HAP-1 (cell line): ENCODE measurements around the gene BMP2K.
"Not testable (repeated sequence)": the region's sequence is repeated elsewhere in the genome, so short reads cannot be mapped to it uniquely, and the experiment has no call there.

Experiments used
- DNase-seq, 2 experiments: peaks; one replicate each; pipeline ENCODE4 v3.0.0-alpha.2; 2016 to 2020; ENCODE audit warnings: low spot score in 2 of 2
- H3K27me3 ChIP-seq: fragments of 250-450 bp; sonication (Bioruptor Pico); 2 replicates; pipeline ENCODE4 v1.5.1; 2020; ENCODE audit warnings: low read depth, mild to moderate bottlenecking, moderate library complexity
- H3K36me3 ChIP-seq: fragments of 250-450 bp; sonication (Bioruptor Pico); replicated peaks from 2 replicates; pipeline ENCODE4 v1.5.1; 2020; ENCODE audit warnings: mild to moderate bottlenecking
- H3K4me1 ChIP-seq: fragments of 250-450 bp; sonication (Bioruptor Pico); 2 replicates; pipeline ENCODE4 v1.5.1; 2020; ENCODE audit warnings: mild to moderate bottlenecking
- H3K4me3 ChIP-seq: fragments of 250-450 bp; sonication (Bioruptor Pico); 2 replicates; pipeline ENCODE4 v1.5.1; 2020; ENCODE audit warnings: mild to moderate bottlenecking, moderate library complexity
- H3K9me3 ChIP-seq: fragments of 250-450 bp; sonication (Bioruptor Pico); 2 replicates; pipeline ENCODE4 v1.5.1; 2020; ENCODE audit warnings: mild to moderate bottlenecking, moderate library complexity
- in situ Hi-C: fragments of 300-500 bp; cut with MboI; formaldehyde crosslinking; loops from 3 replicates; pipeline ENCODE4 v1.14.3; 2020; ENCODE audit warnings: low sequenced_read_pairs, inconsistent platforms, mixed read lengths

The BMP2K gene

GRCh38 chr4:78824001-78824400 lies 47.9 kb downstream of the BMP2K start:
- no peaks in the 10 kb centered on the region for H3K9me3 ChIP-seq
- H3K36me3 ChIP-seq, result no peaks in the 10 kb centered on the region; the same call in 1 of the 2 replicates
- peaks cover 3% of the 10 kb centered on the region; the same call in 1 of the 2 replicates for H3K4me1 ChIP-seq
- no peak for DNase-seq
- no peak overlapping the region for H3K4me3 ChIP-seq
- no peaks in the 10 kb centered on the region for H3K27me3 ChIP-seq
- in situ Hi-C loops, result no loop called here

- peaks cover 3% of the 10 kb centered on the region; the same call in 1 of the 2 replicates for H3K4me1 ChIP-seq
- H3K4me3 ChIP-seq, result no peak overlapping the region
- no peaks in the 10 kb centered on the region for H3K9me3 ChIP-seq
- H3K27me3 ChIP-seq, result no peaks in the 10 kb centered on the region
- in situ Hi-C loops, result no loop called here
- DNase-seq, result no peak
- H3K36me3 ChIP-seq, result no peaks in the 10 kb centered on the region; the same call in 1 of the 2 replicates
These were observed 51.0 kb downstream of the BMP2K start for GRCh38 chr4:78827191-78827590.

- in situ Hi-C loops, result no loop called here
- Histone ChIP-seq H3K4me3 (no peak overlapping the region), H3K36me3 (no peaks in the 10 kb centered on the region; the same call in 1 of the 2 replicates), H3K9me3 (no peaks in the 10 kb centered on the region), H3K27me3 (no peaks in the 10 kb centered on the region), H3K4me1 (no peaks in the 10 kb centered on the region)
- DNase-seq, result no peak
These were observed 53.1 kb downstream of the BMP2K start for GRCh38 chr4:78829296-78829695.

- H3K4me3 ChIP-seq, DNase-seq, H3K27me3 ChIP-seq, H3K4me1 ChIP-seq, H3K36me3 ChIP-seq, in situ Hi-C loops, H3K9me3 ChIP-seq: not testable (repeated sequence)
These were observed 63.5 kb downstream of the BMP2K start for GRCh38 chr4:78839676-78840075.

- in situ Hi-C loops, H3K27me3 ChIP-seq, H3K9me3 ChIP-seq, DNase-seq, H3K4me3 ChIP-seq, H3K4me1 ChIP-seq, H3K36me3 ChIP-seq: not testable (repeated sequence)
These were observed 64.1 kb downstream of the BMP2K start for GRCh38 chr4:78840286-78840685.

- no peaks in the 10 kb centered on the region for H3K27me3 ChIP-seq
- no peaks in the 10 kb centered on the region for H3K36me3 ChIP-seq
- in situ Hi-C loops, result no loop called here
- no peak for DNase-seq
- no peaks in the 10 kb centered on the region for H3K9me3 ChIP-seq
- H3K4me1 ChIP-seq, result no peaks in the 10 kb centered on the region
- no peak overlapping the region for H3K4me3 ChIP-seq
These were observed 69.3 kb downstream of the BMP2K start for GRCh38 chr4:78845472-78845871.

GRCh38 chr4:78846258-78846657 lies 70.1 kb downstream of the BMP2K start:
- Histone ChIP-seq H3K4me3 (no peak overlapping the region), H3K27me3 (no peaks in the 10 kb centered on the region), H3K9me3 (no peaks in the 10 kb centered on the region), H3K4me1 (no peaks in the 10 kb centered on the region), H3K36me3 (no peaks in the 10 kb centered on the region)
- DNase-seq, result no peak
- in situ Hi-C loops, result no loop called here

GRCh38 chr4:78862314-78862737 lies 86.2 kb downstream of the BMP2K start:
- Histone ChIP-seq H3K36me3 (no peaks in the 10 kb centered on the region; the same call in 1 of the 2 replicates), H3K4me1 (no peaks in the 10 kb centered on the region), H3K9me3 (no peaks in the 10 kb centered on the region), H3K27me3 (no peaks in the 10 kb centered on the region; the same call in 1 of the 2 replicates), H3K4me3 (no peak overlapping the region)
- in situ Hi-C loops, result loop anchor here (25.0 kb wide), 1 partner anchor 900 kb away; no protein-coding TSS in a partner anchor
- no peak for DNase-seq

GRCh38 chr4:78863254-78863869 lies 87.2 kb downstream of the BMP2K start:
- Histone ChIP-seq H3K27me3 (no peaks in the 10 kb centered on the region; the same call in 1 of the 2 replicates), H3K4me1 (no peaks in the 10 kb centered on the region), H3K36me3 (no peaks in the 10 kb centered on the region; the same call in 1 of the 2 replicates), H3K4me3 (no peak overlapping the region), H3K9me3 (no peaks in the 10 kb centered on the region)
- in situ Hi-C loops, result loop anchor here (25.0 kb wide), 1 partner anchor 901 kb away; no protein-coding TSS in a partner anchor
- DNase-seq, result no peak

- H3K36me3 ChIP-seq, result no peaks in the 10 kb centered on the region; the same call in 1 of the 2 replicates
- no peak for DNase-seq
- no peak overlapping the region for H3K4me3 ChIP-seq
- H3K4me1 ChIP-seq, result no peaks in the 10 kb centered on the region
- in situ Hi-C loops, result loop anchor here (25.0 kb wide), 1 partner anchor 902 kb away; no protein-coding TSS in a partner anchor
- H3K9me3 ChIP-seq, result no peaks in the 10 kb centered on the region
- H3K27me3 ChIP-seq, result no peaks in the 10 kb centered on the region; the same call in 1 of the 2 replicates
These were observed 87.8 kb downstream of the BMP2K start for GRCh38 chr4:78863991-78864390.

- in situ Hi-C loops, result loop anchor here (5.0 to 25.0 kb wide), 2 partner anchors 247 to 902 kb away; no protein-coding TSS in a partner anchor
- DNase-seq, result peak; percentile 40 to 66
- no peaks in the 10 kb centered on the region; the same call in 1 of the 2 replicates for H3K27me3 ChIP-seq
- no peak overlapping the region for H3K4me3 ChIP-seq
- H3K36me3 ChIP-seq, result no peaks in the 10 kb centered on the region; the same call in 1 of the 2 replicates
- H3K4me1 ChIP-seq, result no peaks in the 10 kb centered on the region
- no peaks in the 10 kb centered on the region for H3K9me3 ChIP-seq
These were observed 88.4 kb downstream of the BMP2K start for GRCh38 chr4:78864405-78865024.

GRCh38 chr4:78865451-78865850 lies 89.3 kb downstream of the BMP2K start:
- no peak for DNase-seq
- Histone ChIP-seq H3K4me1 (peaks cover 3% of the 10 kb centered on the region; the same call in 1 of the 2 replicates), H3K27me3 (no peaks in the 10 kb centered on the region; the same call in 1 of the 2 replicates), H3K36me3 (no peaks in the 10 kb centered on the region; the same call in 1 of the 2 replicates), H3K9me3 (no peaks in the 10 kb centered on the region), H3K4me3 (no peak overlapping the region)
- in situ Hi-C loops, result loop anchor here (5.0 to 25.0 kb wide), 2 partner anchors 248 to 903 kb away; no protein-coding TSS in a partner anchor

GRCh38 chr4:78868712-78869111 lies 92.6 kb downstream of the BMP2K start:
- not testable (repeated sequence) for H3K4me1 ChIP-seq, H3K4me3 ChIP-seq, H3K27me3 ChIP-seq, H3K9me3 ChIP-seq, DNase-seq
- peaks cover 12% of the 10 kb centered on the region; the same call in 1 of the 2 replicates for H3K36me3 ChIP-seq
- in situ Hi-C loops, result loop anchor here (5.0 to 25.0 kb wide), 2 partner anchors 251 to 906 kb away; no protein-coding TSS in a partner anchor

GRCh38 chr4:78870056-78870455 lies 93.9 kb downstream of the BMP2K start:
- in situ Hi-C loops, result loop anchor here (25.0 kb wide), 1 partner anchor 908 kb away; no protein-coding TSS in a partner anchor
- Histone ChIP-seq H3K27me3 (no peaks in the 10 kb centered on the region), H3K9me3 (no peaks in the 10 kb centered on the region), H3K4me1 (peaks cover 9% of the 10 kb centered on the region), H3K4me3 (no peak overlapping the region), H3K36me3 (peaks cover 12% of the 10 kb centered on the region; the same call in 1 of the 2 replicates)
- no peak for DNase-seq
